GM21737 (cell line): ENCODE data around the gene FIG4.
"Not testable (repeated sequence)": the region's sequence is repeated elsewhere in the genome, so short reads cannot be mapped to it uniquely, and the experiment has no call there.

Source experiments
- ATAC-seq: cut with Tn5 transposase; IDR thresholded peaks from one replicate; pipeline ENCODE4 v1.9.1; 2021; ENCODE audit warnings: mild to moderate bottlenecking, moderate library complexity; ENCODE audit not compliant: unreplicated experiment

The FIG4 gene

GRCh38 chr6:109747221-109747620 is 56.1 kb downstream of the FIG4 start:
- ATAC-seq = no peak

DNA sequence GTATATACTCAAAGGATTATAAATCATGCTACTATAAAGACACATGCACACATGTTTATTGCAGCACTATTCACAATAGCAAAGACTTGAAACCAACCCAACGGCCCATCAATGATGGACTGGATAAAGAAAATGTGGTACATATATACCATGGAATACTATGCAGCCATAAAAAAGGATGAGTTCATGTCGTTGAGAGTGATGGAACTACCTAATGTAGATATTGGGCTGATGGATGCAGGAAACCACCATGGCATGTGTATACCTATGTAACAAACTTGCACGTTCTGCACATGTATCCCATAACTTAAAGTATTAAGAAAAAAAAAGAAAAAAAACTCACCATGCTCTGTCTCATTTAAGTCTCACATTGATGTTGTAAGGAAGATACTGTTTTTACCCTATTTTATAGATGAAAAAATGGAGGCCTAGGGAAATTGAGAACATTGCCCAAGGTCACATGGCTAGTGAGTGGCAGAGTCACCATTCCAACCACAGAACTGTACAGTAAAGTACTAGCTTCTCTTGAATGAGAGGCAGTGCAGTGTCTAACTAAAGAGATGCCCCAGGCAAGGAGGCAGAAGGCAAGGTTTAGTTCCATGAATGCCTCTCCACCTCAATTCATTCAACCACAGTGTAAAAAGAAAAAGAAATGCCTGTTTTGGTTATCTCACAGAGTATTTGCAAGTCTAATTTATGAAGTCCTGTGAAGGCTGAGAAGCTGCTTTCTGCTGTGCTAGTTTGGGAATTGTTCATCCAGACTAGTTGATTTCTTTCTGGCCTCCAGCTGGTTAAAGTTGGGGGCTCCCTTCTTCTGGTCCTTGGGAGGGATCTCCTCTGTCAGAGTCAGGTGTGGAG is 68.2 kb downstream of the FIG4 start:
- ATAC-seq = no peak

- no peak for ATAC-seq
Observed at GRCh38 chr6:109760208-109760607, 69.1 kb downstream of the FIG4 start.

- ATAC-seq = no peak
Observed at GRCh38 chr6:109762166-109762565, 71.1 kb downstream of the FIG4 start.

- no peak for ATAC-seq
Observed at GRCh38 chr6:109762769-109763441, 71.8 kb downstream of the FIG4 start.

DNA sequence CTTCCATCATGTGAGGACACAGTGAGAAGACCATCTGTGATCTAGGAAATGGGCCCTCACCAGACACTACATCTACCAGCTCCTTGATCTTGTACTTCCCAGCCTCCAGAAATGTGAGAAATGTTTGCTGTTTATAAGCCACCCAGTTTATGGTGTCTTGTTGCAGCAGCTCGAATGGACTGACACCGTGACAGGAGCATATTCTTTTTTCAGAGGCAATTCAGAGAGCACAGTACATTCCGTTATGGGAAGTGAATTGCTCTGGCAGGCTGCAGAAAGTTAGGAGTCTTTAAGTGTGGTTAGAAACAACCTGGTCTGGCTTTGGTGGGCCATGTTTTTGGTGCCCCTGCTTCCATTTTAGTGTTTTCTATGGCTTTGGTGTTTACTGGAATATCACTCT is 75.1 kb downstream of the FIG4 start:
- no peak for ATAC-seq

DNA sequence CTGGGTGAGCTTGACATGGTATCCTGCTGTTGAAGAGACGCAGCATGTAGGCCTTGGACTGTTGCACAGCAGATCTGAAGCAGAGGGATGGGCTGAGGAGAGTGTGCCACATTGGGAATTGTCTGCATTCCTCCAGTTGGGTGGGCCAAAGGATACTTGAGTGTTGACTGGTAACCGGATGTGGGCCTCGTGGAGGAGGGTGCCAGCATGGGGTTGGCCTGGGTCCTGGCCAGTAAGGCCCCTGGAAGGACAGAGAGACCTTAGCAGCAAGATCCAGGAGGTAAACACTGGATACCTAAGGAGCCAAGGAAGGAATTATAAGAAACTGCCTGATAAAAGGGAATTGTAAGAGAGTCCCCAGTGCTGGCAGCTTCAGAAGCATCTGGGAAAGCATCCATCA is 76.9 kb downstream of the FIG4 start:
- ATAC-seq = no peak

DNA sequence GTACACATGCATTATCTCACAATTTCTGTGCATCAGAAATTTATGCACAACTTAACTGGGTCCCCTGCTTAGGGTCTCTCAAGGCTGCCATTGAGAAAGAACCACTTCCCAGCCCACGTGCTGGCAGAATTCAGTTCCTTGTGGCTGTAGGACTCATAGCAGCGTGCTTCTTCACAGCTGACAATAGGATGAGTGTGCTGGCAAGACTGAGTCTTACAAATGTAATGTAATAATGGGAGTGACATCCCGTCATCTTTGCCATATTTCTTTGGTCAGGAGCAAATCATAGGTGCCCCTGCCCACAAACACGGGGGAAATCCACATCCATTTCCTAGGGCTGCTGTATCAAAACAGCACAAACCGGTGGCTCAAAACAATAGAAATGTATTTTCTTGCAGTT is 77.4 kb downstream of the FIG4 start:
- ATAC-seq = no peak

- no peak for ATAC-seq
Observed at GRCh38 chr6:109769213-109769612, 78.1 kb downstream of the FIG4 start.

DNA sequence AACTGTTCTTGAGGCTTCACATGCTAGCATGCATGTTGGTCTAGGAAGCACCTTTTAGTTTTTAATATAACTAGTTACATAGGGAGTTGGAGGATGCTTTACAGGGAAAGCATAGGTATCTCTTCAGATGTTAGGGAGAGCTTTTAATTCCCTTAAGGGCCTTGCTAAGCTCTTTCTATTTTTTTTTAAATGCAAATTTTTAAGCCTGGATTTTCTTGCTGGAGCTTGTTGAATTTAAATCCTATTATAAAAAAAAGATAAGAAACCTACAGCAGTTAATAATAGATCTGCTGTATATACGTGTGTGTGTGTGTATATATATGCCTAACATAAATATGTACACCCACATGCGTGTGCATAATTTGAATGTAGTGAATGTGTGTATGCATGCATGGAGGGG is 79.0 kb downstream of the FIG4 start:
- ATAC-seq = no peak

- ATAC-seq = no peak
Observed at GRCh38 chr6:109770779-109771178, 79.7 kb downstream of the FIG4 start.

GRCh38 chr6:109771939-109772755 is 81.1 kb downstream of the FIG4 start:
- ATAC-seq = not testable (repeated sequence)

- no peak for ATAC-seq
Observed at GRCh38 chr6:109772883-109773431, 81.9 kb downstream of the FIG4 start.

- ATAC-seq = no peak
Observed at GRCh38 chr6:109781001-109781400, 89.9 kb downstream of the FIG4 start.

DNA sequence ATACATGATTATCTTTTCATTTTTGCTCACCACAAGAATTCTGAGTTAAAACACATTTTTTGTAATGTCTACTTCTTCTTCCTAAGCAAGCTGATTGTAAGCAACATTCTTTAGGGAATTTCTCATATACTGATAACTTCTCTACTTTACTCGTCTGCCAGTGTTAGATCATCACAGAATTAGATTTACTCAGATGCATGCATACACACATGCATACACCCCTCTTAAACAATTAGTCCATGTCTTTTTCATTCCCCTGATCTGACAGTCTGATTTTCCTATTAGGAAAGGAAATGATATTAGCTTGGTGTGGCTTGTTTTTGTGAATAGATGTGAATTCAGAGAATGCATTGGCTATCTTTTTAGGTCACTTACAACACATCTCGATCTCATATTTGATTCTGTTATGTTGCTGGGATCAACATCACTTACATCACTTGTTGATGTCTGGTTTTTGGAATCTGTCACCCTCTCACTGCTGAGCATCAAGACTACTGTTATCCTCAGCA is 91.4 kb downstream of the FIG4 start:
- no peak for ATAC-seq

GRCh38 chr6:109783250-109783986 is 92.3 kb downstream of the FIG4 start:
- ATAC-seq = no peak

GRCh38 chr6:109787312-109787711 is 96.2 kb downstream of the FIG4 start:
- ATAC-seq = no peak

DNA sequence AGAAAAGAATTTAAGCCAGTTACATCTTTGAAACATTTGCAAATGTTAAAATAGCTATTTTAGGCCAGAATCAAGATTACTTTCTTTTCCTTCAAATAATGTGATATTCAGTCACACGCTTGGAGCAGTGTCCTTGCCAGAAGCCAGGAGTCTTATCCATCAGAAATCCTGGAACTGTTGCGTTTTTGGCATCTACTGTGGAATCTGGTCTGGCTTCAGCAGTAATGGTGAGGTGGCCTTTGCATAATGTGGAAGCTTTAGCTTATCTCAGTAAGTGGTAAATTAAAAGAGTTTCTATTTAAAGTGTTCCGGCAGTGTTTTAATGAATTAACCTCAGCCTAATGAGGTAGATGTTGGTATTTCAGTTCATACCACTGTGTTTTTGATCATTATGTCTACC is 97.6 kb downstream of the FIG4 start:
- ATAC-seq = no peak

- no peak for ATAC-seq
Observed at GRCh38 chr6:109790131-109790530, 99.0 kb downstream of the FIG4 start.

DNA sequence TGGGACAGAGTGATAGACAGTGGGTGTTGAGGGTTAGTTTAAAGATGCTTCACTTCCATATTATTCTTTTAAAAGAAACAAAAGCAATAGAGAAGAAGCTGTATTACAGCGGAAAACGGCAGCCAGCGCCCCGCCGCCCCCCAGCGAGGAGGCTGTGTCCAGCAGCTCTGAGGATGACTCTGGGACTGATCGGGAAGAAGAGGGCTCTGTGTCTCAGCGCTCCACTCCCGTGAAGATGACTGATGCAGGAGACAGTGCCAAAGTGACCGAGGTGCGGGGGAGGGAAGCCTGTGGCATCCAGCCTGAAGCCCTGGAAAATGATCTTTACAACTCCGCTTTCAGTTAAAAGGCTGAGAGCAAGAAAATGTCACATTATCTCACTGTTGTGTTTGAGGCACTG is 100.2 kb downstream of the FIG4 start:
- no peak for ATAC-seq
